Muscle layer of colon (tissue), 2 donors: ENCODE data around the gene GLYR1.

Experiments
- H3K27ac ChIP-seq: one replicate; pipeline ENCODE4 v1.7.0; 2013; ENCODE audit warnings: low read depth, mild to moderate bottlenecking, low read length, moderate library complexity
- H3K27me3 ChIP-seq, 2 donors: one replicate each; pipeline ENCODE4 v1.7.0; 2013; ENCODE audit warnings: low read length in 2 of 2, mild to moderate bottlenecking in 2 of 2; ENCODE audit not compliant: insufficient read depth in 2 of 2, control insufficient read depth in 1 of 2
- H3K36me3 ChIP-seq: one replicate; pipeline ENCODE4 v1.7.0; 2013; ENCODE audit warnings: mild to moderate bottlenecking, low read length; ENCODE audit not compliant: insufficient read depth
- H3K4me1 ChIP-seq: one replicate; pipeline ENCODE4 v1.7.0; 2013; ENCODE audit warnings: mild to moderate bottlenecking, low read length; ENCODE audit not compliant: insufficient read depth
- H3K4me3 ChIP-seq, 2 donors: one replicate each; pipeline ENCODE4 v1.7.0; 2013; ENCODE audit warnings: low read length in 2 of 2, low read depth in 1 of 2, mild to moderate bottlenecking in 1 of 2, moderate library complexity in 1 of 2
- H3K9ac ChIP-seq: one replicate; pipeline ENCODE4 v1.7.0; 2013; ENCODE audit warnings: low read length
- H3K9me3 ChIP-seq: one replicate; pipeline ENCODE4 v1.7.0; 2013; ENCODE audit warnings: mild to moderate bottlenecking, low read length
- donor health status: abdominal sarcoma.
- donor health status: Adenocarcinoma of cecum.

The GLYR1 gene

DNA sequence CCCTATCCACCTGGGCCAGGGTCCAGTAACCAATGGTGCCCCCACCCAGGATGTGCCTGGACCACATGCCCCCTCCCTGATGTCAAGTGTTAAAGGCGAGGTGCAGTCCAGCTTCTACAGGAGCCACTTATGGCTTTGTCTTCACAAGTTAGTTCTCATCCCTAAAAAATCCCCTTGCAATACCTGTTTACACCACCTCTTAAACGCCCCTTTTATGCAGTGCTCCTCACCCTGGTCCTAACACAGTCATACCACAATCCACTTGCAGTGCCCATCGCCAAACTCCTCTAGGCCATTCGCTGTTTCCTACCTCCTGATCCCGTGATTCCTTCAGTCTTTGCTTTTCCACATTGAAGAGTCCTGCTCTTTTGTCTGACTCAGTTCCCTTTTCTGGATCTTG is 7.1 kb downstream of the GLYR1 start:
- H3K27ac ChIP-seq: no peak overlapping the region
- no peak overlapping the region for H3K4me3 ChIP-seq
- H3K36me3 ChIP-seq: peaks cover 77% of the 10 kb centered on the region
- H3K9ac ChIP-seq: no peak overlapping the region
- H3K27me3 ChIP-seq: no peaks in the 10 kb centered on the region
- H3K4me1 ChIP-seq: no peaks in the 10 kb centered on the region
- no peaks in the 10 kb centered on the region for H3K9me3 ChIP-seq

DNA sequence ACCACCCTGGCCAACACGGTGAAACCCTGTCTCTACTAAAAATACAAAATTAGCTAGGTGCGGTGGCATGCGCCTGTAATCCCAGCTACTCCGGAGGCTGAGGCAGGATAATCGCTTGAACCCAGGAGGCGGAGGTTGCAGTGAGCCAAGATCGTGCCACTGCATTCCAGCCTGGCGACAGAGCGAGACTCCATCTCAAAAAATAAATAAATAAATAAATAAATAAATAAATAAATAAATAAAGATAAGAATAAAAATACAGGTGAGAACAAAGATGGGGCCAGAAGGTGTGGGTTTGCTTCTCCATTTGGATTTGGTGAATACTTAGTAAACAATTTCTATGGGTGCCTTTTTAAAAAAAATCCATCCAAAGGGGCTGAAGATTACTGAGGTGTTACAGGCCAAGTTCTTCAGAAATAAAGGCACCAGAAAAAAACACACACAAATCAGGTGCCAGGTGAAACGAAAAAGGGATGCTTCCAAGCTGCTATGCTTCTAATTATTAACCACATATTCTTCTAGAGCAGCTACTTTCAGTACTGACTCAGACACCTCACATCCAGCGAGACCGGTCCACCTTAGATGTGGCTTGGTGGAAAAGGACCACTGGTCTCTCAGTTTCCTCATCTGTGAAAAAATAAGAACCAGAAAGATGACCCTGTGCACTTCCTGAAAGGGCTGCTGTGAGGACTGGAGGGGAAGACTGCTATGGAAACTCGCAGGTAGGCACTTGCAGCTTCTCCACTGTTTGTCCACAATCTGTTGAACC is 9.2 kb downstream of the GLYR1 start:
- no peaks in the 10 kb centered on the region for H3K4me1 ChIP-seq
- H3K9me3 ChIP-seq: no peaks in the 10 kb centered on the region
- no peak overlapping the region for H3K4me3 ChIP-seq
- H3K36me3 ChIP-seq: peaks cover 75% of the 10 kb centered on the region
- no peak overlapping the region for H3K27ac ChIP-seq
- H3K9ac ChIP-seq: no peak overlapping the region
- H3K27me3 ChIP-seq: no peaks in the 10 kb centered on the region

DNA sequence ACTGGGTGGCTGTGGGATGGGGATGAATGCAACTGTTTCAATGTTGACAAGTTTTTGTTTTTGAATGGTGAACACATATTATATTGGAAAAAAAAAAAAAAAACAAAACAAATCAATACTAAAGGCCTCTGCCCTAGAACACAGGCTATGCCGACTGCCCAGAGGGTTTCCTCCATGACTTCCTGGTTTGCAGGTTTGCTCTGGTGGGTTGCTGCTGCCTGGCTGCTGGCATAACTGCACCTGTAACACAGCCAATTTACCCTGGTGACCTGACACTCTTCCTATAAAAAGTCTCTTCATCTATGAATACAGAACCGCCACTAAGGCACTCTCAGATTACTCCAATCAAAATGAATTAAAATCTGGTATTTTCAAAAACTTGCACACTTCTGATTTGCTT is 10.4 kb downstream of the GLYR1 start:
- Histone ChIP-seq H3K4me1 (no peaks in the 10 kb centered on the region), H3K27me3 (no peaks in the 10 kb centered on the region), H3K9ac (no peak overlapping the region), H3K27ac (no peak overlapping the region), H3K4me3 (no peak overlapping the region), H3K36me3 (peaks cover 77% of the 10 kb centered on the region), H3K9me3 (no peaks in the 10 kb centered on the region)

DNA sequence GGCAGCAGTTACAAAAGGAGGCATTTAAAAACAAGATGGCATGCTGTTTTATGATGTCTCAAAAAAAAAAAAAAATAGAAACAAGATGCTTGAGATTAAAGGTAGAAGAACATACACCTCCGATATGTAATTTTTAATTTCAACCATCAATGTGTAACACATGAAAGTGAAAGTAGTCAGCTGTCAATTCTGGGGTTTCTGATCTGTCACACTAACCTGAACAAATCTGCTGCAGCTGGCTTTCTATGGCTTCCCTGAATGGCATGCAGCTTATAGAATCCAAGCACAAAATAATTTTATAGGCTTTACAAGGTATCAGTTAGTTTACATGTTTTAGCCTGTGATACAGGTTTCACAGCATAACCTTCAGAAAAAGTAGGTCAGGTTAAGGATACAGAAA is 13.5 kb downstream of the GLYR1 start:
- peaks cover 73% of the 10 kb centered on the region for H3K36me3 ChIP-seq
- no peaks in the 10 kb centered on the region for H3K27me3 ChIP-seq
- no peak overlapping the region for H3K27ac ChIP-seq
- no peaks in the 10 kb centered on the region for H3K9me3 ChIP-seq
- H3K4me3 ChIP-seq: no peak overlapping the region
- no peaks in the 10 kb centered on the region for H3K4me1 ChIP-seq
- H3K9ac ChIP-seq: no peak overlapping the region

DNA sequence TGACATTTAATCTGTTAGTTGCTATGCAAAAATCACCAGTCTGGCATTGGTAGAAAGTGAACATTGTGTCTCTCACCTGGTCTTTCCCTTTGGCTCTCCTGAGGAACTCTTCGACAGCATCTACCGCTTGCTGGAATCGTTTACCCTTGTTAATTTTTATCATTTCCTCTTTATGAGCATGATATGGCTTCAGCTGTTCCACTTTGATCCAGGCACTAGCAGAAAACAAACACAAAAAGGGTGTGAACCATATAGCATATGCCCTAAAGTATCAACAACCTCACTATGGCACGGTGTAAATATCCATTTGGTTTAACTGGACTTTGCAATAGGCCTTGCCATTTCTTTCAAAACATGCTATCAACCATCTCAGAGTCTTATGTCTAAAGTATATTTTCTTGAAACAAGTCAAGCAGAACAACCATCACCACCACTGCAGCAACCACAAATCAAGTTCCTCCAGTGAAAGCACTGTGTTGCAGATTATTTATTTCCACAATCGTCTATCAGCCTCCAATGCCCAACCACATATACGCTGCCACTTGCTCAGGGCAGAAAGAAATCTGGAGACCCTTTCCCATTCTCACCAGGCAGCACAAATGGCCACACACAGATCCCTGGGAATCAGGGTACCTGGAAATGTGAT is 14.3 kb downstream of the GLYR1 start:
- no peak overlapping the region for H3K27ac ChIP-seq
- no peak overlapping the region for H3K9ac ChIP-seq
- H3K27me3 ChIP-seq: no peaks in the 10 kb centered on the region
- peaks cover 71% of the 10 kb centered on the region for H3K36me3 ChIP-seq
- H3K4me1 ChIP-seq: no peaks in the 10 kb centered on the region
- H3K9me3 ChIP-seq: no peaks in the 10 kb centered on the region
- no peak overlapping the region for H3K4me3 ChIP-seq

DNA sequence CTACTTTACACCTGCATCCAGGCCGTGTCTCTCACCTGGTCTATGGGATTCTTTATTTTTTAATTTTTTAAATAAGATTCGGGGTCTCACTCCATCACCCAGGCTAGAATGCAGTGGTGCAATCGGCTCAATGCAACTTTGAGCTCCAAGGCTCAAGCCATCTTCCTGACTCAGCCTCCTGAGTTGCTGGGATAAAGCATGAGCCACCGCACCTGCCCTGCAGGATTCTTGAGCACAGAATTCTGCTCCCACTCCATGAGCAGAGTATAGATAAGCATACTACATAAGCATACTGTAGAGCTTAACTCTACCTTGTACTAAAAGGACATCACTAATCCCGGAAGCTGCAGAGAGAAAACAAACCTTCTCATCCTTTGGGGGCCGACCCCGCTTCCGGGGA is 15.5 kb downstream of the GLYR1 start:
- Histone ChIP-seq H3K4me1 (no peaks in the 10 kb centered on the region), H3K9me3 (no peaks in the 10 kb centered on the region), H3K9ac (no peak overlapping the region), H3K4me3 (no peak overlapping the region), H3K36me3 (peaks cover 70% of the 10 kb centered on the region), H3K27me3 (no peaks in the 10 kb centered on the region), H3K27ac (no peak overlapping the region)

DNA sequence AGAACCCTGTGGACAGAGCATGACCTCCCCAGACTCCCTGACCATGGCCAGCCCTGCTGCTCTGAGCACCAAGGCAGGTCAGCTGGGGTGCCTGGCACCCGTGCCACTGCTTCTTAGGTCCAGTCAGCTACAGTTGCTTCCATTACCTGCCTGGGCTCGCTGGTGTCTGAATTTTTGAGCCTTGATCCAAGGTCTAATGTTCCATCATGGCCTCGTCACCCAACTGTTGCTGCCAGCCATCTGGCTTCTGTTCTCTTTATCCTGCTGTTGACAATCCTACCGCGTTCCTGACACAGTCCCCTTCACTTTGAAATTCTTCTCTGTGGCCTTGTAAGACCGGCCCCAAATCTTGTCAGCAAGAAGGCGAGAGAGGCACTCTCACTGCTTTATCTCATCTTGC is 16.7 kb downstream of the GLYR1 start:
- Histone ChIP-seq H3K4me1 (no peaks in the 10 kb centered on the region), H3K27me3 (no peaks in the 10 kb centered on the region), H3K27ac (no peak overlapping the region), H3K9me3 (no peaks in the 10 kb centered on the region), H3K4me3 (no peak overlapping the region), H3K36me3 (peaks cover 71% of the 10 kb centered on the region), H3K9ac (no peak overlapping the region)

DNA sequence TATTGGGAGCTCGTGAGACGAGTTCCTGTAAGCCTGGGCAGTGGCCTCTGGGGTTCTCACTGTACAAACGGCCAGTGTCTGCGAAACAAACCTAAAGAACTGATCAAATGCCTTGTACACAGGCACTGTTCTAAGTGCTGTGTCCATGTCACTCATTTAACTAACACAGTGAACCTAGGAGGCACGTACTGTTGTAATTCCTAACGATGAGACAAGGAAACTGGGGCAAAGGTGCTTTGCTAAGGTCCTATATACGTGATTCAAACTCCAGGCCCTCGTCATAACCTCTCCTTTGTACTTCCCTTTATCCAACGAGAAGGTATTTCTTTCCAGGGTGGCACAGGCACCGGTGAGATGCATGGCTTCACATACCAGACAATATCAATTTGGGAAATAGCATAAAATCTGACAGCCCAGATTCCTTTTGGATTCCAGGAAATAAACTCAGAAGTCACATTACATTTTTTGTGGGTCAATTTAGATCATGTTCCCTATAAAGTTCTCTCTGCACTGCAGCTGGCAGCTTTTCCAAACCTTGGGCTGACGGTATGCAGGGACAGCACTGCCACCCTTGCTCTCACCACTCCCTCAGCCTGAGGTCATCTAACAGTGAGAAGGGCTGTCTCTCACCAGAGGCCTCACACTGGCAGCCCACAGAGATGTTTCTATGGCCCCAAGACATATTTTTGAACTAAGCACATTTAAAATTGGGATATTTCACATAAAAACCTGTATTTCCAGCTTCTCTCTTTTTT is 18.3 kb downstream of the GLYR1 start:
- H3K27me3 ChIP-seq: no peaks in the 10 kb centered on the region
- no peak overlapping the region for H3K9ac ChIP-seq
- no peak overlapping the region for H3K27ac ChIP-seq
- no peak overlapping the region for H3K4me3 ChIP-seq
- H3K9me3 ChIP-seq: no peaks in the 10 kb centered on the region
- H3K36me3 ChIP-seq: peaks cover 80% of the 10 kb centered on the region
- no peaks in the 10 kb centered on the region for H3K4me1 ChIP-seq

DNA sequence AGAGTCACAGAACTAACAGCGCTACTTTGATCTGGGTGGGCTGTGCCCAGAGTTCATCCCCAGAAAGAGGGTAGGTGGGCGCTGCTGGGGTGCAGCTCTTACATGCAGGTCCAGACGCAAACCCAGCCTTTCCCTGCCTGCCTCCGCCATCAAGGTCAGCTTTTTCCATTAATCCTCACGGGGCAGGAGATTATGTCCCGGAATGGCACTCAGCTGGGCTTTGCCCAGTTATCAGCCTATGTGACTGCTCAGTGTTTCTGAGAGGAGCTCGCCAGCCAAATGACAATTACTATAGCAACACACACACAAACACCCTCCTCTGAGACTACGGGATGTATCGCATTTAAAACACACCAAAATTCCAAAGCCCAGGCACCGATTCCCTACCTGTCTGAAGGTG is 20.1 kb downstream of the GLYR1 start:
- Histone ChIP-seq H3K4me1 (no peaks in the 10 kb centered on the region), H3K4me3 (no peak overlapping the region), H3K27ac (no peak overlapping the region), H3K9ac (no peak overlapping the region), H3K9me3 (no peaks in the 10 kb centered on the region), H3K27me3 (no peaks in the 10 kb centered on the region), H3K36me3 (peaks cover 80% of the 10 kb centered on the region)

DNA sequence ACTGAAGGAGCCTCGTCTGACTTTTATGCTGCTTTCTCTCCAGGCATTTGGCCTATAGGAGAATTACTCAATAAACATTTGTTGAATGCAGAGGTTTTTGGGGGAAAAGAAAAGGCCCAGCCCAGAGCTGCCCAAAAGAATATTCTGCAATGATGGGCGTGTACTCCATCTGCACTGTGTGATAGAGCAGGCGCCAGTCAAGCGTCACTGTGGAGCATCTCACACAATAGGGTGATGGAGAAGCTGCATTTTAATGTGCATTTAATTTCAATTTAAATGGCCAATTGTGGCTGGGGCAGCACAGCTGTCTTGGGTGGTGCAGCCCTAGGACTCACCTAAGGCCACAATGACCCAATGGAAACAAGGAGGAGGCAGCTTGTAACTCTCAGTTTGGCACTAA is 20.6 kb downstream of the GLYR1 start:
- Histone ChIP-seq H3K27ac (no peak overlapping the region), H3K4me1 (no peaks in the 10 kb centered on the region)

DNA sequence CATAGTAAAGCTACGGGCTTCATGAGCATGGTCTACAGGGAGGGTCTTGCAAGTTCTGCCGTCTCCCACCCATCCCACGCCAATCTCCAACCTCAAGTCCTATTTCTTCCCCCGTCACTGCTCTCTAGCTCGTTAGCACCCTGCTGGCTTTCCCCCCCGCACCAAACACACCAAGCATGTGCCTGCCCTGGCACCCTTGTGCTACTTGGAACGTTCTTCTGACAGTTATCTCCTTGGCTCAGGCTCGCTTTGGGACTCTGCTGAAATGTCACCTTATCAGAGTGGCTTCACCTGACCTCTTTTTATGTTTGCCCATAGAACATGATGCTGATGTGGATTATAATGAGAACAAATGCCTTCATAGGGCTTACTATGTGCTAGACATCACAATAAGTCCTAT is 21.9 kb downstream of the GLYR1 start:
- Histone ChIP-seq H3K9me3 (no peaks in the 10 kb centered on the region), H3K4me3 (no peak overlapping the region), H3K9ac (no peak overlapping the region), H3K27me3 (no peaks in the 10 kb centered on the region), H3K36me3 (peaks cover 80% of the 10 kb centered on the region), H3K4me1 (no peaks in the 10 kb centered on the region), H3K27ac (no peak overlapping the region)

More for the DNA sequence above, 20.6 kb downstream of the GLYR1 start:
- no peak overlapping the region for H3K4me3 ChIP-seq
- peaks cover 80% of the 10 kb centered on the region for H3K36me3 ChIP-seq
- H3K9me3 ChIP-seq: no peaks in the 10 kb centered on the region
- H3K27me3 ChIP-seq: no peaks in the 10 kb centered on the region
- no peak overlapping the region for H3K9ac ChIP-seq
